CD4-positive, alpha-beta T cell treated with Interferon gamma for 1 hour (primary cell): ENCODE results near the gene SLC35D3.
"Not testable (repeated sequence)": the region's sequence is repeated elsewhere in the genome, so short reads cannot be mapped to it uniquely, and the experiment has no call there.

Experiments used
- DNase-seq: peaks from one replicate; pipeline ENCODE4 v3.0.0-alpha.2; 2020

The SLC35D3 gene, protein sequence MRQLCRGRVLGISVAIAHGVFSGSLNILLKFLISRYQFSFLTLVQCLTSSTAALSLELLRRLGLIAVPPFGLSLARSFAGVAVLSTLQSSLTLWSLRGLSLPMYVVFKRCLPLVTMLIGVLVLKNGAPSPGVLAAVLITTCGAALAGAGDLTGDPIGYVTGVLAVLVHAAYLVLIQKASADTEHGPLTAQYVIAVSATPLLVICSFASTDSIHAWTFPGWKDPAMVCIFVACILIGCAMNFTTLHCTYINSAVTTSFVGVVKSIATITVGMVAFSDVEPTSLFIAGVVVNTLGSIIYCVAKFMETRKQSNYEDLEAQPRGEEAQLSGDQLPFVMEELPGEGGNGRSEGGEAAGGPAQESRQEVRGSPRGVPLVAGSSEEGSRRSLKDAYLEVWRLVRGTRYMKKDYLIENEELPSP

DNA sequence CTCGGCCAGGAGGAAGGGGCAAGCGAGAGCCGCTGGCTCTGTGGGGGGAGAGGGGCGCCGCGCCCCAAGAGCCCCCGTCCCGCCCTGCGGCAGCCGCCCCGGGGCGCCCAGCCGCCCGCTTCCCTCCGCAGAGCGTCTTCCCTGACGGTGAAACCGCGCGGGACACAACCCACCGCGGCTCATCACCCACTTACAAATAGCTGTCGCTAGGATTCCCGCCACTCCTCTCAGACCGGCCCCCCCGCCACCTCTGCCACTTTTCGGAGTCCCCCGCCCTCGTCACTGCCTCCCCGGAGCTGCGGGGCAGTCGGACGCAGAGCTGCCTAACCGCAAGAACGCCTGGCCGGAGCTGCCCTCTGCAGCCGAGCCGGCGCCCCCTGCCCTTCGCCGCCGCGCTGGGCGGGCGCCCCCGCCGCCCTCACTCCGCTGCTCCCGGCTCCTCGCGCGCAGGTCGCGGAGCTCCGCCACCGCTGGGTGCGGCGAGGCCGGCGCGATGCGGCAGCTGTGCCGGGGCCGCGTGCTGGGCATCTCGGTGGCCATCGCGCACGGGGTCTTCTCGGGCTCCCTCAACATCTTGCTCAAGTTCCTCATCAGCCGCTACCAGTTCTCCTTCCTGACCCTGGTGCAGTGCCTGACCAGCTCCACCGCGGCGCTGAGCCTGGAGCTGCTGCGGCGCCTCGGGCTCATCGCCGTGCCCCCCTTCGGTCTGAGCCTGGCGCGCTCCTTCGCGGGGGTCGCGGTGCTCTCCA lies at the start of gene SLC35D3:
TSS of gene SLC35D3 (plus strand) at position 366 of the 749 bp plus-strand sequence. CDS start at position 494, 128 bp downstream.
- peak; percentile 20 for DNase-seq

DNA sequence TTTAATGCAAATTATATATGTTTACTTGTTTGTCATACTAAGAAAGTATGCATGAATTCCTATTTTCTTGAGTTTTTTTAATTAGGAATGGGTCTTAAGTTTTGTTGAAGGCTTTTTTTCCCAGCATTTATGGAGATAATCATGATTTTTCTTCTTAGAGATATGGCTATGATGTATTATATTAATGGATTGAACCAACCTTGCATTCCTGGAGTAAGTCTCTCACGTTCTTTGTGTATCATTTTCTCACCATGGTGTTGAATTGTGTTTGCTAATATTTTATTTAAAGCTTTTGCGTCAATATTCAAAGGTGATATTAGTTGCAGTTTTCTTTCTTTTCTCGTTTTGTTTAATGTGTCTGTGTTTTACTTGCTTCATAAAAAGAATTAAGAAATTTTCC lies 48.4 kb upstream of the SLC35D3 start:
- DNase-seq, result no peak

- not testable (repeated sequence) for DNase-seq
Measured at GRCh38 chr6:136876469-136876868, 45.6 kb upstream of the SLC35D3 start.

GRCh38 chr6:136880748-136881460 lies 41.2 kb upstream of the SLC35D3 start:
- no peak for DNase-seq

DNA sequence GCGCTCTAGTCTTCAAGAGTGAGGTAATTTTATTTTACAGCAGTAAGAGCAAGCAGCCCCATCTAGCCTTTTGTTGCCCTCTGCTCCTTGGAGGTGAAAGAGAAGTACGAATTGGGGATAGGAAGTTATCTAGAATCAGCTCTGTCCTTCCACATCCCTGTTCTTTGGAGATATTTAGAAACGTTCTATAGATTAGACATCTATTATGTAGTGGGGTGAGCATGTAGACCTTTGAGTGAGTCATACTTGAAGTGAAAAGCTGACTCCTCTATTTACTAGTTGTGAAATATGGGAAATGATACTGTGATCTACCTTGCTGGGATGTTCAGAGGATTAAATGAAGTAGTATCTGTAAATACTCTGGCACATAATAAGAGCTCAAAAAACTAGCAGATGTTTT lies 36.0 kb upstream of the SLC35D3 start:
- DNase-seq, result no peak

GRCh38 chr6:136887953-136888352 lies 34.1 kb upstream of the SLC35D3 start:
- DNase-seq, result no peak

DNA sequence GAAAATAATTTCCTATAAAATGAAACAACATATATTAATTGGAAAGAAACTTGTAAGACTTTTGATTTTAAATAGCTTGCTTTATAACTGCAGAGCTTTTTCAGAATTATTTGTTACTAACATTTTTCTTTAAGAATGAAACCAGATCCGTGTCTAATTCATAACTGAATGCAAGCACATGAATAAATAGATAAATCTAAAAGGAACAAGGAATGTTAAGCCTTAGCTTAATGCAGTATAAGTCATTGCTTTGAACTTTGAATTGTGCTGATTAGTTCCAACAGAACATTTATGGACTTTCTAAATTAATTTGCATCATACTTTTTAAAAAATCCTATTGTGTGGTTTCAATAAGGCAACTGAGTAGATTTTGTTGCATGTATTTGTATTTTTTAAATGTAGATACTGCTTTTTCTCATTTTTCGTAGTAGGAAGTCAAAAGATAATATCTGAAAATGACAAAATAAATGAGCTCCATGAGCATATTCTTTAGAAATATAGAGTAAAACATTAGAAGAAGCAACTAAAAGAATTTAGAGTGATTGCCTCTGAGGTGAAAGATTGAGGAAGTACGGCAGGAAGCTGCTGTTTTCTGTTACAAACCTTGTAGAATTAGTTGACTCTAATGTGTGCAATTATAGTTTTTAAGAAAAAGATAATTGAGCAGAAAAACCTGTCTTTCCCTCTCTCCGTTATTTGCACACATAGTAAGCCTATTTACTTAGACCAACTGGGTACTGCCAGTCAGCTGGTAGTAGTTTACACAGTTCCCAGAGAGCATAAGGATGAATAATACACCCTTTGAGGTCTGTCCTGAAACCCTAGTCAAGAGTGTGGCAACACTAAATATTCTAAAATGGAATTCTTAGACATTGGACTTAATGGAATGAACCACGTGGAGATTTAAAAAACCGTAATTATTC lies 32.6 kb upstream of the SLC35D3 start:
- no peak for DNase-seq

- no peak for DNase-seq
Measured at GRCh38 chr6:136890194-136890839, 31.8 kb upstream of the SLC35D3 start.

DNA sequence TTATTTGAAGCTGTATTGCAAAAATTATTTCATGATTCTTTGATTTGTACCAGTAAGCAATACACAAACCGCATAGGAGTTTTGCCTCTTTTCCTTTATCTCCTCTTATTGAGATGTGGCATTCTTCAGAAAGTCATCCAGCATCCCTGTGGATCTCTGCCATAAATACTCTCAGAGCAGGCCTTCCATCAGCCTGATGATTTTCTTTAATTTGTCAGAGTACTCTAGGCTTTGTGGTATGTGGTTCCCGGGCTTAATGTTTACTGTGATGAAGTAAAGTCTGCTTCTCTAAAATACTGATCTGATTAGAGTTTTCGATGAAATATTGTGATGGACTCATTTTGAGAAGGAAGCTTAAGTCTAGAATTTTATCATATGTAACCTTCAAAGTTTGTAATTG lies 31.1 kb upstream of the SLC35D3 start:
- DNase-seq, result no peak

GRCh38 chr6:136893187-136893586 lies 28.9 kb upstream of the SLC35D3 start:
- DNase-seq, result no peak

- DNase-seq, result no peak
Measured at GRCh38 chr6:136895901-136896300, 26.2 kb upstream of the SLC35D3 start.

GRCh38 chr6:136897071-136897470 lies 25.0 kb upstream of the SLC35D3 start:
- DNase-seq, result no peak

- DNase-seq, result no peak
Measured at GRCh38 chr6:136901212-136901784, 20.8 kb upstream of the SLC35D3 start.

DNA sequence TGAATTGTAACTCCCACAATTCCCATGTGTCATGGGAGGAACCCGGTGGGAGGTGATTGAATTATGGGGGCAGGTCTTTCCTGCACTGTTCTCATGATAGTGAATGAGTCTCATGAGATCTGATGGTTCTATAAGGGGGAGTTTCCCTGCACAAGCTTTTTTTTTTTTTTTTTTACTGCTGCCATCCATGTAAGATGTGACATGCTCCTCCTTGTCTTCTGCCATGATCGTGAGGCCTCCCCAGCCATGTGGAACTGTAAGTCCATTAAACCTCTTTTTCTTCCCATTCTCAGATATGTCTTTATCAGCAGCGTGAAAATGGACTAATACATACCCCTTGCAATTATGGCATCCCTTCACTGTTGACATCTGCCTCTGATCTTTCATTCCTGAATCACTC lies 17.6 kb upstream of the SLC35D3 start:
- not testable (repeated sequence) for DNase-seq

DNA sequence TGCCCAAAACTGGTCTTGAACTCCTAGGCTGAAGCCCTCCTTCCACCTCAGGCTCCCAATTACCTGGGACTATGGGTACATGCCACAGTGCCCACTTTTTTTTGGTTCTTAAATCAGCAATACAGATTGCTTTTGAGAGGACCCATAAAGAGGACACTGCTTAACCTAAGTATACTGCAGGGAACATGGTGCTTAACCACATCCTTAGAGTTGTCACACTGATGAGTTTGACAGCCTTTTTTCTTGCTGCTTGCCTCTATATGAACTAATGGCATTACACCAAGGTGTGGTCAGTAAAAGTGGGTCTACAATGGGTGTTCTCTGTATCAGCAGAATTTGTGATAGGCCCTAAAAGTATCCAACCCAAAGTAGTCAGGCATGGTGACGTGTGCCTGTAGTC lies 7.2 kb upstream of the SLC35D3 start:
- no peak for DNase-seq

DNA sequence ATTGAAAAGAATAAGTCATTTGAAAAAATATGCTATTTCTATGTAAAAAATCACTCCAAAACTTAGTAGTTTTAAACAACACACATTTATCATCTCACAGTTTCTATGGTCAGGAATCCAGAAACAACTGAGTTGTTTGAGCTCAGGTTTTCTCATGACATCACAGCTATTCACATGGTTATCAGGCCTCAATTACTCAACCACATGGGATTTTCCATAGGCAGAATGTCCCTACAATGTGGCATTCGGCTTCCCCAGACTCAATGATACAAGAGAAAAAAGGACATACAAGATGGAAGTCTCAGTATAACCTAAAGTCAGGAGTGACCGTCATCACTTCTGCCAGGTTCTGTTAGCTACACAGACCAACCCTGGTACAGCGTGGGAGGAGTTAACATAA lies 3.4 kb upstream of the SLC35D3 start:
- no peak for DNase-seq

DNA sequence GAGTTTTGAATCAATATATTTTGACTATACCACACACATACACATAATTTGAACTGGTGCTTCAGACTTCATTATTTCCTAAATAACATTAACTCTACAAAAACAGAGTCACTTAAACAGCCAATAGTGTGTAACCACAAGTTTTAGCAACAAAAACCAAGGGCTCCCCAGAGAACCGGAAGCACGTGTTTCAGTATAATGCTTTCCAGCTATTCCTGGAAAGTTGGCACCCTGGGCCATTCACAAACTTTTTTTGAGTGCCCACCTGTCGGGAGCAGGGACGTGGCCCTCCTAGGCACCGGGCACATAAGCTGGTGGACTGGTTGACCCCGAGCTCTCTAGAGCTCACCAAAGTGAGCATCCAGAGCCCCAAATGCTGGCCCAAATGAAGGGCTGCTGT lies 1.9 kb upstream of the SLC35D3 start:
- no peak for DNase-seq

GRCh38 chr6:136920671-136921380 lies 1.3 kb upstream of the SLC35D3 start:
- no peak for DNase-seq

- DNase-seq, result no peak
Measured at GRCh38 chr6:136921381-136921935, 643 bp upstream of the SLC35D3 start.

DNA sequence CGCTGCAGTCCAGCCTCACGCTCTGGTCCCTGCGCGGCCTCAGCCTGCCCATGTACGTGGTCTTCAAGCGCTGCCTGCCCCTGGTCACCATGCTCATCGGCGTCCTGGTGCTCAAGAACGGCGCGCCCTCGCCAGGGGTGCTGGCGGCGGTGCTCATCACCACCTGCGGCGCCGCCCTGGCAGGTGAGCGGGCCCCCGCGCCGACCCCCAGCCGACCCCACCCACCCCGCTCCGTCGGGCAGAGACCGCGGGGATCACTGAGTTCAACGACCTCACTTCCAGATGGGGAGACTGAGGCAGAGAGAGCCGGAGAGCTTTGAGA lies 545 bp downstream of the SLC35D3 start:
- DNase-seq, result no peak
